ENCODE data around the gene CCT8L2. TPM values are rescaled to one million over a fixed set of nuclear protein-coding genes. Genes with fewer than 3 reads are reported as not detected.
"Not testable (repeated sequence)": the region's sequence is repeated elsewhere in the genome, so short reads cannot be mapped to it uniquely, and the experiment has no call there.

Gene CCT8L2
- total and polyA plus RNA-seq, 4 donors: not detected

GRCh38 chr22:16603448-16603768 lies 10.8 kb upstream of the CCT8L2 start:
- H3K9ac ChIP-seq (ENCODE audit: insufficient read depth in 1 of 2, low read length in 2 of 2): no peak overlapping the region
- H3K27me3 ChIP-seq (ENCODE audit: control insufficient read depth in 3 of 3, insufficient read depth in 3 of 3, low read length in 2 of 3): peaks cover 0 to 35% (median 13%) of the 10 kb centered on the region in 3 donors
- DNase-seq (no peak), ATAC-seq (ENCODE audit: insufficient read depth, low FRiP score) (no peak)
- peaks cover 0 to 4% (median 0%) of the 10 kb centered on the region in 5 donors for H3K4me1 ChIP-seq (ENCODE audit: control insufficient read depth in 5 of 5, insufficient read depth in 5 of 5, low read length in 5 of 5)
- TF ChIP-seq, protein P1, sequence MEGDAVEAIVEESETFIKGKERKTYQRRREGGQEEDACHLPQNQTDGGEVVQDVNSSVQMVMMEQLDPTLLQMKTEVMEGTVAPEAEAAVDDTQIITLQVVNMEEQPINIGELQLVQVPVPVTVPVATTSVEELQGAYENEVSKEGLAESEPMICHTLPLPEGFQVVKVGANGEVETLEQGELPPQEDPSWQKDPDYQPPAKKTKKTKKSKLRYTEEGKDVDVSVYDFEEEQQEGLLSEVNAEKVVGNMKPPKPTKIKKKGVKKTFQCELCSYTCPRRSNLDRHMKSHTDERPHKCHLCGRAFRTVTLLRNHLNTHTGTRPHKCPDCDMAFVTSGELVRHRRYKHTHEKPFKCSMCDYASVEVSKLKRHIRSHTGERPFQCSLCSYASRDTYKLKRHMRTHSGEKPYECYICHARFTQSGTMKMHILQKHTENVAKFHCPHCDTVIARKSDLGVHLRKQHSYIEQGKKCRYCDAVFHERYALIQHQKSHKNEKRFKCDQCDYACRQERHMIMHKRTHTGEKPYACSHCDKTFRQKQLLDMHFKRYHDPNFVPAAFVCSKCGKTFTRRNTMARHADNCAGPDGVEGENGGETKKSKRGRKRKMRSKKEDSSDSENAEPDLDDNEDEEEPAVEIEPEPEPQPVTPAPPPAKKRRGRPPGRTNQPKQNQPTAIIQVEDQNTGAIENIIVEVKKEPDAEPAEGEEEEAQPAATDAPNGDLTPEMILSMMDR (IDR thresholded peaks at IDR 0.05; ENCODE audit: control extremely low read depth, extremely low read depth): no peak
- no peak overlapping the region for H3K4me3 ChIP-seq
- peaks cover 0 to 3% (median 0%) of the 10 kb centered on the region in 4 donors for H3K9me3 ChIP-seq (ENCODE audit: control insufficient read depth in 4 of 4, insufficient read depth in 3 of 4, low read length in 3 of 4)
- 5 to 9% methylated on average over 6 of the region's 6 CpGs for WGBS, 2 donors
- H3K27ac ChIP-seq (ENCODE audit: low read depth in 1 of 2, low read length in 1 of 2): no peak overlapping the region
- no peaks in the 10 kb centered on the region for H3K36me3 ChIP-seq (ENCODE audit: control insufficient read depth in 4 of 4, insufficient read depth in 4 of 4, low read length in 4 of 4)

DNA sequence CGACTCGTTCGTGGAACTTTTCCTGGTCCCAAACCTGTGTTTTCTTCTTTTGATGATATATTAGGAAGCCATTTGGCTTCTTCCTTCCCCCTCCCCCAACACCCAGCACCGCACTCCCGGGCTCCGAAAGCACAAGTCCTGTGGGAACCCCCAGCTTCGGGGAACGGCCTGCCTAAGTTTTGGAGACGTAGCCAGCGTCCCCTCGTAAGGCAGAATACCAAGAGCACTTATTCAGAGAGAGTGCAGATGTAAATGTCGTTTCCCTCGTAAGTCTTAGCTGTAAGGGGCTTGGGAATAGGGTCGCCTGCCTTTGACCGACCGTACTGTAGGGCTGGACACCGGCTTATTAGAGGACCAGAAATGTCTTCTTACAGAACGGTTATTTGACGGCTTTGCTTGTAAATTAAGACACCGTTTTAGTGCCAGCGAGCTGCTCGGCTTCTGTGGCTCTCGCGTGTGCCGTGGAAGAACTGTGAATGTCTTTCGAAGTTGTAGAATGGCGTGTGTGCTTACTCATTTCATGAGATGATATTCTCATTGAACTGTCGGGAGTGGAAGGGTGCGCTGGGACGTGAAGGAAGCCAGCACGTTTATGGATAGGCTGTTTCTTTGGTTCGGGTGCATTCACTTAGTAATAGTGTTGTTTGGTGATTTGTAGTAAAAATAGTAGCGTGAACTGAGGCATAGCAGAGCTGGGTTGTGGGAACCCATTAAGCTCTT lies 10.3 kb upstream of the CCT8L2 start:
- peaks cover 0 to 35% (median 13%) of the 10 kb centered on the region in 3 donors for H3K27me3 ChIP-seq (ENCODE audit: control insufficient read depth in 3 of 3, insufficient read depth in 3 of 3, low read length in 2 of 3)
- H3K36me3 ChIP-seq (ENCODE audit: control insufficient read depth in 4 of 4, insufficient read depth in 4 of 4, low read length in 4 of 4); ATAC-seq (ENCODE audit: insufficient read depth, low FRiP score); H3K4me3 ChIP-seq; H3K4me1 ChIP-seq (ENCODE audit: control insufficient read depth in 5 of 5, insufficient read depth in 5 of 5, low read length in 5 of 5); H3K9me3 ChIP-seq (ENCODE audit: control insufficient read depth in 4 of 4, insufficient read depth in 3 of 4, low read length in 3 of 4); H3K27ac ChIP-seq (ENCODE audit: low read depth in 1 of 2, low read length in 1 of 2); H3K9ac ChIP-seq (ENCODE audit: insufficient read depth in 1 of 2, low read length in 2 of 2); DNase-seq: not testable (repeated sequence)
- WGBS, 2 donors: 4 to 5% methylated on average over 33 of the region's 33 CpGs

DNA sequence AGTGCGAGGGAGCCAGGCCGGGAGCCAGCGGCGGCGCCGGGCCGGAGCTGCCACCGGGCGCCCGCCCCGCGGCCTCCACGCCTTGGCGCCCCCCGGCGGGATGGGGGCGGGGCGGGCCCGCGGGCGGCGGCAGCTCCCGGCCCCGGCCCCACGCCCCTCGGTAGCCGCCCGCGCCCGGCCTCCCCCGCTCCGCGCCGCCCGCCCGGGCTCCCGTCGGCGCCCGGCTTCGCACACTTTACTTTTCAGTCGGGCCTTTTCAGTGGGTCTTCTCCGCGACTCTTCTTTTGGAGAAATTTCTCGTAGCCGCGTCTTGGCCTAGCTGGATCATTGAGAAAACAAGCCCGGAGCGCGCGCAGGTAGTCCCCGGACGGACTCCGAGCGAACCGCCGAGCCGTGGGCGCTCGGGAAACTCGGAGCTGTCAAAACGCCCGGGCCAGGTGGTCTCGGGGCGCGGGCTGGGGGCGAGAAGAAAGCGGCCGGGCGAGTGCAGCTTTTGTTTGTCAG lies 9.7 kb upstream of the CCT8L2 start:
- not testable (repeated sequence) for DNase-seq; ATAC-seq (ENCODE audit: insufficient read depth, low FRiP score); H3K27ac ChIP-seq (ENCODE audit: low read depth in 1 of 2, low read length in 1 of 2); H3K9me3 ChIP-seq (ENCODE audit: control insufficient read depth in 4 of 4, insufficient read depth in 3 of 4, low read length in 3 of 4); H3K4me1 ChIP-seq (ENCODE audit: control insufficient read depth in 5 of 5, insufficient read depth in 5 of 5, low read length in 5 of 5); H3K9ac ChIP-seq (ENCODE audit: insufficient read depth in 1 of 2, low read length in 2 of 2); H3K36me3 ChIP-seq (ENCODE audit: control insufficient read depth in 4 of 4, insufficient read depth in 4 of 4, low read length in 4 of 4); H3K4me3 ChIP-seq
- H3K27me3 ChIP-seq (ENCODE audit: control insufficient read depth in 3 of 3, insufficient read depth in 3 of 3, low read length in 2 of 3): peaks cover 0 to 35% (median 13%) of the 10 kb centered on the region in 3 donors
- 1 to 3% methylated on average over 56 to 70 of the region's 70 CpGs for WGBS, 2 donors

- Histone ChIP-seq H3K9ac (ENCODE audit: insufficient read depth in 1 of 2, low read length in 2 of 2) (no peak overlapping the region), H3K4me1 (ENCODE audit: control insufficient read depth in 5 of 5, insufficient read depth in 5 of 5, low read length in 5 of 5) (peaks cover 0 to 4% (median 0%) of the 10 kb centered on the region in 5 donors), H3K27me3 (ENCODE audit: control insufficient read depth in 3 of 3, insufficient read depth in 3 of 3, low read length in 2 of 3) (peaks cover 0 to 35% (median 13%) of the 10 kb centered on the region in 3 donors), H3K4me3 (no peak overlapping the region), H3K9me3 (ENCODE audit: control insufficient read depth in 4 of 4, insufficient read depth in 3 of 4, low read length in 3 of 4) (peaks cover 0 to 3% (median 0%) of the 10 kb centered on the region in 4 donors), H3K27ac (ENCODE audit: low read depth in 1 of 2, low read length in 1 of 2) (peak overlapping the region in 1 of 2 donors; percentile 47), H3K36me3 (ENCODE audit: control insufficient read depth in 4 of 4, insufficient read depth in 4 of 4, low read length in 4 of 4) (no peaks in the 10 kb centered on the region)
- WGBS, 2 donors: 1 to 2% methylated on average over 58 to 100 of the region's 100 CpGs
- TF ChIP-seq, protein P1 (IDR thresholded peaks at IDR 0.05; ENCODE audit: control extremely low read depth, extremely low read depth): no peak
- peak in 1 of 3 donors; percentile 8 for DNase-seq
- ATAC-seq (ENCODE audit: insufficient read depth, low FRiP score): peak; percentile 22
Measured at GRCh38 chr22:16601437-16602223, 9.0 kb upstream of the CCT8L2 start.

DNA sequence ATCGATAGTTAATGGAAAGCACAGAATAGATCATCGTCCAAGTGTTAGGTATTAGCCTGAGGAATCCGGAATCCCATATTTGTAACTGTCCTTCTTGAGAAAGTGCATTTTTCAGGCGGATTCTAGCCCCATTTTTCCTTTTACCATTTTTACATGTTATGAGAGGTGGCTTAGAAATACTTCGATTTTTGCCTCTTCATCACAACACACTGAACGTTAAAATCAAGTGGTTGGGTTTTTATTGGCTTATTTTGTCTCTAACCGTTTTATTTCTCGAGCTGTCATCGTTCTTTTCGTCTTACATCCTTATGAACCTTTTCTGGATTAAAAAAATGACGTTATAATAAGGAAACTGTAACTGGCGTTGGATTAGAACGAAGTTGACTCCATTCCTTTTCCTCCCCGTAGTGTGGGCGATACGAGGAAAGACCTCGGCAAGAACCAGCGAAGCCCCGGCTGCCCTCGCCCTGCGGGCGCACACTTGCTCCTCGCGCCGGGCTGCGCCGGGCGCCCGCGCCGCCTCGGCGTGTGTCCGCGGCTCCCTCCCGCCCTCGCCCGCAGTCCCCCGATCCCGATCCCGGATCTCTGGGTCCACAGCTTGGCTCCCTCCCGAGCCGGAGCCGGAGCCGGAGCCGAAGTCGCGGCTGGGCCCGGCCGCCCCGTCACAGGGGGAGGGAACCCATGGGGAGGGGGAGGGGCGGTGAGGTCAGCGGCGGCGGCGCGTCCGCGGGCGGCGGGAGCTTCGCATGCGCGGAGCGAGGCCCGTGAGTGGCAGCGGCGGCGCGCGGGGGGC lies 8.2 kb upstream of the CCT8L2 start:
- WGBS, 2 donors: 5 to 6% methylated on average over 66 to 71 of the region's 71 CpGs
- not testable (repeated sequence) for H3K9ac ChIP-seq (ENCODE audit: insufficient read depth in 1 of 2, low read length in 2 of 2)
- H3K27me3 ChIP-seq (ENCODE audit: control insufficient read depth in 3 of 3, insufficient read depth in 3 of 3, low read length in 2 of 3): peaks cover 0 to 35% (median 13%) of the 10 kb centered on the region in 3 donors

DNA sequence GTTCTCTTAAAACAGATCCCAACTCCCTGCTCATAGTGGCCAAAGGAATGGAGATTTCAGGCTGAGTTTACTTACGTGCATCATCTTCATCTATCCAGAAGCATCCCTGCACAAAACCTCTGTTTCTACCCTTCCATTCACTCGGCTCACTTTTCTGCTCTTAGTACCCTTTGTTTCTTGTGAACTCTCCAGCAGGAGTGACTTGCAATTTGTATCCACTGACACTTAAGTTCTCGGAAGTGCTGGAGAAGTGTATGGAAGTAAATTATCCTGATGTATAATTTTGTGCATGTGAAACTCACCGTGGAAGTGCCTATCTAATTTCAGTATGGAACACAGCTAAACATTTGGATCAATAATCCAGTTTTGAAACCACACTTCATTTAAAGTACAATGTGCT lies 7.0 kb upstream of the CCT8L2 start:
- not testable (repeated sequence) for H3K9me3 ChIP-seq (ENCODE audit: control insufficient read depth in 4 of 4, insufficient read depth in 3 of 4, low read length in 3 of 4); H3K36me3 ChIP-seq (ENCODE audit: control insufficient read depth in 4 of 4, insufficient read depth in 4 of 4, low read length in 4 of 4); H3K9ac ChIP-seq (ENCODE audit: insufficient read depth in 1 of 2, low read length in 2 of 2); H3K27ac ChIP-seq (ENCODE audit: low read depth in 1 of 2, low read length in 1 of 2); H3K4me1 ChIP-seq (ENCODE audit: control insufficient read depth in 5 of 5, insufficient read depth in 5 of 5, low read length in 5 of 5); H3K4me3 ChIP-seq; ATAC-seq (ENCODE audit: insufficient read depth, low FRiP score); DNase-seq
- peaks cover 0 to 33% (median 13%) of the 10 kb centered on the region in 3 donors for H3K27me3 ChIP-seq (ENCODE audit: control insufficient read depth in 3 of 3, insufficient read depth in 3 of 3, low read length in 2 of 3)
- WGBS, 2 donors: 24 to 32% methylated on average over 4 of the region's 4 CpGs

More for the DNA sequence above, 8.2 kb upstream of the CCT8L2 start:
- H3K36me3 ChIP-seq (ENCODE audit: control insufficient read depth in 4 of 4, insufficient read depth in 4 of 4, low read length in 4 of 4); H3K27ac ChIP-seq (ENCODE audit: low read depth in 1 of 2, low read length in 1 of 2); H3K4me3 ChIP-seq; H3K9me3 ChIP-seq (ENCODE audit: control insufficient read depth in 4 of 4, insufficient read depth in 3 of 4, low read length in 3 of 4); H3K4me1 ChIP-seq (ENCODE audit: control insufficient read depth in 5 of 5, insufficient read depth in 5 of 5, low read length in 5 of 5): not testable (repeated sequence)
- ATAC-seq (ENCODE audit: insufficient read depth, low FRiP score) (peak; percentile 88), DNase-seq (peak in 1 of 3 donors; percentile 6)

All from lung (tissue), 12 donors.